ENCODE data around the gene ADAMTSL1.

ADAMTSL1 gene

DNA sequence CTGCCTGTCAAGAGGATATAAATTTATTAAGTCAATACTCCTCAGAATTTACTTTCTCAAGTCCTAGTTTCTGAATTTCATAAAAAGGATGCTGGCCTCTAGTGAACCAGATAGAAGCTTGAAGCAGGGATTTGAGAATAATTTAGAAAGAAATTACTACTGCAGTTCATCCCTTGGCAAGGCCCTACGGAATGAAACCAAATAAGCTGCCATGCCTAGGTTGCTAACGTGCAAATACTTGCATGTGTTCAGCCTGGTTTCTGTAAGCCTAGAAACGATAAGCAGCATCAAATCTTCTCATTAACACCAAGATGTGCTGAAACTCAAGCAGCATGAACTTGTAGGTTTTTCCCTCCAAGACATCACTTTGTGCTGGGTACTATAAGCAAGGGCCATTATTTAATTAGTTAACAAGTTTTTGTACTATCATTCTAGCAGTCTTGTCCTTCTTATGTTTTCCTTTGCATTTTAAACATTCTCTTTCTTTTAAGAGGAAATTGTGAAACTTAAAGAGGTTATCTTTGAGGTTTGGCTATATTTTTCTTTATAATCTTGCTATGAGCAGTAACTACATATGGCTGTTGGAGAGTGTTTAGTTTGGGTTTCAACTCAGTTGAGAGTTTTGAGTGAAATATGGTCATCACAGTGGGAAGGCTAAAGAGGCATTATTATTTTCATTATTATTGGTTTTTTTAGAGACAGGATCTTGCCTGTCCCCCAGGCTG is 71.8 kb downstream of the ADAMTSL1 start:
- no peak for DNase-seq (ENCODE audit: extremely low read depth in 1 of 2, low read depth in 1 of 2)

DNA sequence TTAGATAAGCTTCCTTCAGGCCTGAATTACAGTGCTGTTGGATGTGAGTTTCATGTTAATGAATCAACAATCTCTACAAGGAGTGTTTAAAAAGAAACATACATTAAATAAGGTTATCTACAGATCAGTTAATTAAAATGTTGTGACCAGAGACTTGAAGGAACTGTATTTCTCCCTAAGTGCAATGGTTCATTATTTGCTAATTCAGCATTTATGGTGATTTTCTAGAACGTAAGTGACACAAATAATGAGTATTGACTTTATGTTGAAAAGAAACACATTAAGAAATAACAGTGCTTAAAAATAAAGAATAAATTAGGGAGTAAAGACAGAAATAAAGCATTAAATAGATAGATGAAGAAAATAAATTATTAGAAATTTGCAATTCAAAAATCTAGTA is 74.5 kb downstream of the ADAMTSL1 start:
- DNase-seq (ENCODE audit: extremely low read depth in 1 of 2, low read depth in 1 of 2), result no peak

DNA sequence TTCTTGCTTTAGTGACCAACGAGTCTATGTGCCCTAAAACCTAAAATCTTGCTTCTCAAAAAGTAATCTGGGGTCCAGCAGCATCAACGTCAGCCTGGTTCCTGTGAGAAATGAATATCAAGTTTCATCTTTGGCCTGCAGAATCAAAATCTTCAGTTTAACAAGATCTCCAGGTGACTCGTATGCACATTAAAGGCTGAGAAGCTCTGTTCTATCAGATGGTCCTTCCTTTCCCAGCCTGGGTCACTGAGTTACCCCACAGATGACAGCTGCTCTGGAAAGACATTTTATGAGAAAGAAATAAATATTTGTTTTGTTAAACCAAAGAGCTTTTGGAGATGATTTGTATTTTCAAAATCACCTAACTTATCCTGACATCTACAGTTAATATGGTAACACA is 75.8 kb downstream of the ADAMTSL1 start:
- no peak for DNase-seq (ENCODE audit: extremely low read depth in 1 of 2, low read depth in 1 of 2)

DNA sequence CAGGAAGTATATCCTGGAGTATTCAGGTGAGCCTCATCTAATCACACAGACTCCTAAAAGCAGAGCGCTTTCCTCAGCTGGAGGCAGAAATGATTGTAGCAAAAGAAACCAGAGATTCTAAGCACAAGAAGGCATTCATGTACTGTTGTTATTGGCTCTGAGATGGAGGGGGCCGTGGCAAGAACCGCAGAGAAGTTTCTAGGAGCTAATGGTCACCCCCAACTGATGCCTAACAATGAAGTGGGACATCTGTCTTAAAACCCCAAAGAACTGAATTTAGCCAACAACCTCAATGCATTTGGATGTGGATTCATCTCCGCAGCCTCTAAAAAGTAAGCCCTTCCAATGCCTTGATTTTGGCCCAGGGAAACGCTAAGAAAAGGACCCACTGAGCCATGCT is 76.3 kb downstream of the ADAMTSL1 start:
- no peak for DNase-seq (ENCODE audit: extremely low read depth in 1 of 2, low read depth in 1 of 2)

DNA sequence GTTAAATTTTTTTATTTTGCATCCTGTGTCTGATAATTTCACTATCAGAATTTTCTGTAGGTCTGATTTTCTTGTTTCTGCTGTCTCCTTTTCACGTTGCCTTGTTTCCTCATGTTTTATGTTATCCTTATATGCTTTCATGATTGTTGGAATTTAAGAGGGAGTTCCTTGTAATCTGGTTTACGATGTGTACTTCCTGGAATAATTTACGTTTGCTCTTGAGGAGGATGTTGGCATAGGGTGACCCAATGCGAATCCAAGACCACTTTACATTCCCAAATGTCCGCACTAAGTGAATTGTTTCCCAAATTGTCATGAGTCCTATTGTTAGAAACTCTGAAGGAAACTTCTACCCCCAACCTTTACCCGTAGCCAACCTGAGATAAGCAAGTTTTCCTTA is 80.3 kb downstream of the ADAMTSL1 start:
- no peak for DNase-seq (ENCODE audit: extremely low read depth in 1 of 2, low read depth in 1 of 2)

DNA sequence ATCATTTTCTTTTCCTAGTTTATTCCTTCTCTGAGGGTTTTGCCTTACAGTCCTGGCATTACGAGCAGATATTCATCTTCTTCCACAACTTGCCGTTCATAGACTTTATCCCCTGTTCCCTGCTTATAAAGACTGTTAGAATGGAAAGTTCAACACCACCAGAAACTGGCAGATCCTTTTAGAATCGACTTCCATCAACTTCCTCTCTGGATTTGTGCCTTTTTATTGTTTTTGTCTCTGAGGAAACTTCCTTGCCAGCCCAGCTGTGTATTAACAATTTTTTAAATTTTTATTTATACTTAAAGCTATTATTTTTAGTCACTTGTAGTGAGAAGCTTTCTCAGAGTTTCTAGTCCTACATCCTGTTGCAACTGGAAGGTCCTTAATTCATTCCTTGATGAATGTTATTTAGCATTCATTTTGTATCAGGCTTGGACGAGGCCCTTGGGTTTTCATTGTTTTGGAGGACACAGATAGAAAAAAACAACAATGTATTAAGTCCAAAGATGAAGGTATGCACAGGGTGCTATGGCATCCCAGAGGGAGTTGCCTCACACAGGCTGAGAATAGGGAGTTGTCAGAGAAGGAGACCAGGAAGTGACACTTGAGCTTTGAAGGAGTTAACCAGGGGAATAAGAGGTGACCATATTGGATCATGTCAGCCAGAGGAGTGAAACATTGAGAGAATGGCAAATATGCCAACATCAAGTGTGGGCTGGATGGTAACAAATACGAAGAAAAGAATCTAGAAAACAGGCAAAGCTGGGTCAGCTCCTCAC is 81.3 kb downstream of the ADAMTSL1 start:
- DNase-seq (ENCODE audit: extremely low read depth in 1 of 2, low read depth in 1 of 2), result no peak

DNA sequence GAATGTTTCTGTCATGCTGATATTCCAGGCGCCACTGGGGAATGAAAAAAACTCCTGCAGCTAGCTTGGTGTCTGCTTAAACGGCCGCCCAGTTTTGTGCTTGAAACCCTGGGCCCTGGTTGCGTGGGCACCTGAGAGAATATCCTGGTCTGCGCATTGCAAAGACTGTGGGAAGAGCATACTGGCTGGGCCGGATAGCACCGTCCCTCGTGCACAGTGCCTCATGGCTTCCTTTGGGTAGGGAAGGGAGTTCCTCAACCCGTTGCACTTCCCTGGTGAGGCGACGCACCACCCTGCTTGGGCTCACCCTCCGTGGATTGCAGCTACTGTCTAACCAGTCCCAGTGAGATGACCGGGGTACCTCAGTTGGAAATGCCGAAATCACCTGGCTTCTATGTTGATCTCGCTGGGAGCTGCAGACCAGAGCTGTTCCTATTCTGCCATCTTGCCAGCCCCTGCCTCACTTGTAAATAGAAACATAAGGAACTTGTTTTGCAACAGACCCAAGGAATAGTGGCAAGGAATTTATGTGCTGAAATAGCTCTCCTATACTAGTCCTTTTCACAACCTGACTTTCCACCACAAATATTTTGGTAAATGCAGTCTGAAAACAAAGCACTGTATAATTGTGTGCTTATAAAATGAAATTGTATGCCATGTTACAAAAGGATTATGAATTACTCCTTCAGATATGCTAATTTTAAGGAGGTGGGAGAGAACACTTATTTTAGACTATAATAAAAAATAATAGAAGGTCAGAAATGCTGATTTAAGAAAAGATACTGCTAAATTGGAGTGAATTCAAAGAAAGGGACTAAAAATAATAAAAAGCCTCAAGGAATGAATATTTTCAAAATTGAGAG is 90.3 kb downstream of the ADAMTSL1 start:
- no peak for DNase-seq (ENCODE audit: extremely low read depth in 1 of 2, low read depth in 1 of 2)

DNA sequence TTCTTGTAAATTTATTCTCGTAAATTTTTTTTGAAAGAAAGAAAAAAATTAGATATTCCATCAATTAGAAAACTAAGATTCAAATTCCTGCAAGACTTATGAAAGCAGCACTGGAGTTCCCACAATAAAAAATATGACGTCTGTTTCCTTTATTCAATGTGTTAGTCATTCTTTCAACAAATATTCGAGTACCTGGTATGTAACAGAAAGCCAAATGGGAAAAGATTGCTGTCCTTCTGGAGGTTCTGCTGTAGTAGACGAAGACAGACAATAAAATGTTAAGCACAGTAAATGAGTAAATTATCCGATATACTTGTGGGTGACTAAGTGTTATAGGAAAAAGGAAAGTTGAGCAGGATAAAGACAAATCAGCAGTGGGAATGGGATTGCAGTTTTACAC is 92.2 kb downstream of the ADAMTSL1 start:
- no peak for DNase-seq (ENCODE audit: extremely low read depth in 1 of 2, low read depth in 1 of 2)

DNA sequence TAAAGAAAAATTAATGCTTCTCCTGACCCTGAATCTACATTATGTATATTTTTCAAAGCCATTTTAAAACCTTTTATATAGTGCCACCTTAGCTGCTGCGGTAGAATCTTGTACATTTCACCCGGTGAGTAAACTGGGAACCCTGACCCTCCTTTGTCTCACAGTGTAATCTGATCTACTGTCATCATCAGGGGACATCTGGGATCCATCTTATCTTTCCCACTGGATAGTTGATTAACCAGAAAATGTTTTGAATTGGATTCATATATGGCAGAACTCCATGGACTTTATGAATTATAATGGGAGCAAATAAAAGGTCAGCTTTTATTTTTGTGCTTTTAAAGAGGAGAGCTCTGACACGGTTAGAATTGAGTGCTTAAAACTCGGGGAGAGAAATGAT is 95.0 kb downstream of the ADAMTSL1 start:
- DNase-seq (ENCODE audit: extremely low read depth in 1 of 2, low read depth in 1 of 2), result no peak

DNA sequence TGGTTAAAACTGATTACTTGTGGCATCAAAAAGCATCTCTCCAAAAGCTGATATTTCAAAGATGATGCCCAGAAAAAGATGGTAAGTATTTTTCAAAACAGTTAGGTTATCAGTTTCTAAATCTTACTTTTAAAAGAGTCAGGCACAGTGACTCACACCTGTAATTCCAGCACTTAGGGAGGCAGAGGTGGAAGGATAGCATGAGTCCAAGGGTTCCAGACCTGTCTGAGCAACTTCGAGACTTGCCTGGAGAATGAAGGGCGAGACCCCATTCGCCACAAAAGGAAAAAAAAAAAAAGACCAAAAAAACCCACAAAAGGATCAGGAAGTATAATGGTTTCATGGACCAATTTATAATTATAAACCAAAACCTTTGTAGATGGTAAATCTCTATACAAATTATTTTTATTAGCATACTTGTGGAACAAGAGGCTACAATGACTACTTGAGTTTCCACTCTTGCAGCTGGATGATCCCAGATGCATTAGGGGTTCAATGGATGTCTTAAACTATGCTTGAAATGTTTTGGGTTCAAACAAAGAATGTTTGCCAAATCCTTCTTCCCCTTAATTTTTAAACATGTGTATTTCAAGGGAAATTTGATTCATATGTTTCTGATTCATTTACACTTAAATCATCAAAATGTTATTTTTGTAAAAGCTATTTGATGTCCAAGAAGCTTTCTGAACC is 96.1 kb downstream of the ADAMTSL1 start:
- DNase-seq (ENCODE audit: extremely low read depth in 1 of 2, low read depth in 1 of 2), result no peak

DNA sequence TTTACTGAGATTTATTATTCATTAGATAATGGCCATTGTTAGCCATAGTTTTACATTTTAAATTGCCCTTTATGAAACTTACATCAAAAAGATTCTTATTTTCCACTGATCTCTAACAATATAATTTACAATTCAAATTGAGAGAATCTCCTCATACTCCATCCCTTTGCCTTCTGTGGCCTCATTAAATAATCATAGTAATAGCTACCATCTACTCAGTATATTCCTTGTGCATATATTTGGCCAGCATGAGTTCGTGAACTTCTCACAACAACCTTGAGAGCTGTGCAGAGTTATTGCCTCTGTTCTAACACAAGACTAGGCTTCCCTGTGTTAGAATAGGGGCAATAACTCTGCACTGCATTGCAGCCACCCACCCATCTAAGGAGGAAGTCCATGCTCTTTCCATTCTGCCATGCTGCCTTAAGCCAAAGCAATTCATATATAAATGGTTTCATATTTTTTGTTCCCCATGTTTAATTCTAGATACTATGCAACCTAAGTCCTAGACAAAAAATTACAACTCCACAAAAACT is 99.1 kb downstream of the ADAMTSL1 start:
- no peak for DNase-seq (ENCODE audit: extremely low read depth in 1 of 2, low read depth in 1 of 2)

DNA sequence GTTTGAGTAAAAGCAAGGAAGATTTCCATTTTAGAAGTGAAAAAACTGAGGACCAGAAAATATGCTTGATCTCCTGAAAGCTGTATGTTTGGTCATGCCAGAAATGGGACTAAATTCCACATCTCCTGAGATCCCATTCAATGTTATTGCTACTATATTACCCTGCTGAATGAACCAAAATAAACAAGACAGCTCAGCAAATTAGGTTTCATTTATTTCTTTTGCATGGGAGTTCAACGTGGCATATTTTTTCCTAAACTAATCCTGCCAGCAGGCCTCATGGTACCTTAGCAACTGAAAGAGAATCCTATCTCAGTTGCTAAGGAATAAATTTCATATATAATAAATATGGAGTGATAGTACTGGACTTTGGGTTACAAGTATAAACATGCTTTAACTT is 101.7 kb downstream of the ADAMTSL1 start:
- no peak for DNase-seq (ENCODE audit: extremely low read depth in 1 of 2, low read depth in 1 of 2)

DNA sequence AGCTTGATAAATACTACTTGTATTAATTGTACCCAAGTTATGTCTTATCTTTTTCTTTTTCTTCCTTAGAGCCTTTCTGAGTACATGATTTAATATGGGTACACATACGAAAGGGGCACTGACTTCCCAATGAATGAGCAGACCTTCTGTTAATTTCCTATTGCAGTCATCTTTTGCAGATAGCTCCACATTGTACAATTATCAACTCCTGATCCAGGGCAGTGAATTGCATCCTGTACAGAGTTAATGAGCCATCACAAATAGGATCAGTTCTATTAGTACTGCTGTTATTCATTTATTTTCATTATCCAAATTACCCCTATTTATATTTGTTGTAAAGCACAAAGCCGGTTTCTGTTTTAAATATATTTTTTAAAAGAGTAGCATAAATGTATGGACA is 105.6 kb downstream of the ADAMTSL1 start:
- DNase-seq (ENCODE audit: extremely low read depth in 1 of 2, low read depth in 1 of 2), result no peak

DNA sequence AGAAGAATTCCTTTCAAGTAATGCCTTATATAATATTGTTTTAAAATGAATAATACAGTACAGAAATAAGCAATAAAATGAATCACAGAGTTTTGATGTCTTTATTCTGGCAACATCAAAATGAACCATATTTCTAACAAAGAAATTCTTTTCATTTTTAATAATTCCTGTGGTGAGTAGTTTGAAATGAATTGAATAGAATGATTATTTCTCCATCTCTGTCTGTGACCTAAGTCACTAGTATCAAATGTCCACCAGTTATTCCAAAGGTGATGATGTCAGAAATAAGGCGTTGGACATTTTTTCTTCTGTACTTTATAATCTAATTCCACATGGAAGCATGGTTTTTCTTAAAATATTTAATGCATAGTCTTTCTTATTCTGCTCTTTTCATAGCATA is 106.2 kb downstream of the ADAMTSL1 start:
- no peak for DNase-seq (ENCODE audit: extremely low read depth in 1 of 2, low read depth in 1 of 2)

DNA sequence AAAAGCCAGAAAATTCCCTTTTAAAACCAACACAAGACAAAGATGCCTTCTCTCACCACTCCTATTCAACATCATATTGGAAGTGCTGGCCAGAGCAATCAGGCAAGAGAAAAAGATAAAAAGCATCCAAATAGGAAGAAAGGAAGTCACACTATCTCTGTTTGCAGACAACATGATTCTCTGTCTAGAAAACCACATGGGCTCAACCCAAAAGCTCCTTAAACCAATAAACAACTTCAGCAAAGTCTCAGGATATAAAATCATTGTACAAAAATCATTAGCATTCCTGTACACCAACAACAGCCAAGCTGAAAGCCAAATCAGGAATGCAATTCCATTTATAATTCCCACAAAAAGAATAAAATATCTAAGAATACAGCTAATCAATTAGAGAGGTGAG is 112.0 kb downstream of the ADAMTSL1 start:
- DNase-seq (ENCODE audit: extremely low read depth in 1 of 2, low read depth in 1 of 2), result no peak

DNA sequence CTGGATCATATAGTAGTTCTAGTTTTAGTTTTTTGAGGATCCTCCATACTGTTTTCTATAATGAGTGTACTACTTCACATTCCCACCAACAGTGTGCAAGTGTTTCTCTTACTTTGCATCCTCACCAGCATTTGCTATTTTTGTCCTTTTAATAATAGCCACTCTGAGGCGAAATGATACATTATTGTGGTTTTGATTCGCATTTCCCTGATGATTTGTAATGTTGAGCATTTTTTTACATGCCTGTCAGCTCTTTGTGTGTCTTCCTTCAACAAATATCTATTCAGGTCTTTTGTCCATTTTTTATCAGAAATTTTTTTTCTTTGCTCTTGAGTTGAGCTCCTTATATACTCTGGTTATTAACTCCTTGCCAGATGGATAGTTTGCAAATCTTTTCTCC is 114.0 kb downstream of the ADAMTSL1 start:
- DNase-seq (ENCODE audit: extremely low read depth in 1 of 2, low read depth in 1 of 2), result no peak

DNA sequence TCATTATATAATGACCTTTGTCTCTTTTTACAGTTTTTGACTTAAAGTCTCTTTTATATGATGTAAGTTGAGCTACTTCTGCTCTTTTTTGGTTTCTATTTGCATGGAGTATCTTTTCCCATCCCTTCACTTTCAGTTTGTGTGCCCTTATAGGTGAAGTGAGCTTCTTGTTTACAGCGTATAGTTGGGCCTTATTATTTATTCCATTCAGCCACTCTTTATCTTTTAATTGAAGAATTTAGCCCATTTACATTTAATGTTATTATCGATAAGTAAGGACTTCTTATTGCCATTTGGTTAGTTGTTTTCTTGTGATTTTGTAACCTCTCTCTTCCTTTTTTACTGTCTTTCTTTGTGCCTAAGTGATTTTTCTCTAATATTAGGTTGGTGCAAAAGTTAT is 117.3 kb downstream of the ADAMTSL1 start:
- no peak for DNase-seq (ENCODE audit: extremely low read depth in 1 of 2, low read depth in 1 of 2)

DNA sequence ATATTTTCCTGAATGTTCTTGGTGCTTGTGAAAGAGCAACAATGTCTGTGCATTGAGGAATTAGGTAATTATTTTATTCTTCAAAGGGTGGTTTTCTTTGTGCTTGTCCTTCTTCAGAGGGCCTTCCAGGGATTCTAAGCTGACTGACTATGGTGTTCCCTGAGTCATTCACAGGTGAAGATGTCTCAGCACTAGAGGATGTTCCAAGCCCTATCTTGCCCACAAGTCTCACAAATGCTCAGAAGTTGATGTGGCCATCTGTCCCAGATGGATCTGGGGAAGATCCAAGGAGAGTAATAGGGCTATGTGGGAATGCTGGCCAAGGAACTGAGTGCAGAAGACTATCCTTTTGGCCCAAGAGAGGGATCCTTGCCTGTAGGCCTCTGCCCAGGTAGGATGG is 120.9 kb downstream of the ADAMTSL1 start:
- DNase-seq (ENCODE audit: extremely low read depth in 1 of 2, low read depth in 1 of 2), result no peak

DNA sequence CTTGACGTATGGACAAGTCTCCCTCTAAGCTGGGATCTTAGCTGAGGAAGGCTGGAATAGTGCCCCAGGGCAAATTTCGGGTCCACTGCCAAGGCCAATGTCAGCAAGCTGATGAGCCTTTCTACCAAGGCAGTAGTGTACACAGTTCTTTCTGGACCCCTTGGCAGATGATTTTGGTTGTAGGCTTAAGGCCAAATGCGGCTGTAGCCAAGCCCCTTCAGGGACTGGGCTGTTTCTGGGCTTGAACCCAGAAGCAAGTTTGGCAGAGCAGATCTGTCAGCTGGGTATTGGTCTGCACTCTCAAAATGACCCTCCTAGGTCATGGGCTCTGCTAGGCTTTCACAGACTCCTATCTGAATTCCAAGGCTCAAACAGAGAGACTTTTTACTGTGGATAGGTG is 121.6 kb downstream of the ADAMTSL1 start:
- no peak for DNase-seq (ENCODE audit: extremely low read depth in 1 of 2, low read depth in 1 of 2)

DNA sequence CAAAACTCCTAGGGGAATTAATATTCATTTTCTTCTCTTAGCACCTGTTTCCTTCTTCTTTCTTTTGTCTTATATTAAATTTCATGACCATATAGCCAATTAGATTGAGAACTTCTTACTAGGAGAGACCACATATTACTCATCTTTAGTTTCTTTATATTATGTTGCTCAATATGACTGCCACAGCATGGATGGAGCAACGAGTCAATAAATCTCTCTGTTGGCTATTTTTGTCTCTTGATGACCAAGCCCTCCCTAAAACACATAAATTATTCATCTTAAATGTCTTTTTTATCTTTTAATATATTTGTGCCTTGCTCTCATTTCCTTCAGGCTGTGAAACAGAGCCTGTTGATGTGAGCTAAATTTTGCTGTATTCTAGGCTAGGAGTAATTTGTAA is 123.0 kb downstream of the ADAMTSL1 start:
- DNase-seq (ENCODE audit: extremely low read depth in 1 of 2, low read depth in 1 of 2), result no peak

DNA sequence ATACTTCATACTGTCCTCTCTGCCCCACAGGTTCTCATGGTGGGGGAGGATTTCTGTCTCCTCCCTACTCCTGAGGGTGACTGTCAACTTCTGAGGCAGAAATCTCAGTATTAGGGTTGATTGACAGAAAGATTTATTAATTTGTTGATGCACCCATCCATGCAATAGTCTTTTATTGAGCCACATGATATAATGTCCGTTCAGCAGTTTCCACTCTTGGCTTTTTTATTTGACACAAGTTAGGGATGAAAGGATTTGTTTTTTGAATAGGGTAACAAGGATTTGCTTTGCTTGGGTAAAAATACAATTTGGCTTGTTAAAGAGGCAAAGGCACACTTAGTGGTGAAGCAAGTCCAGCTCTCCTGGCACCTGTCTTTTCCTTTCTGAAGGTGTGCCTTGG is 125.0 kb downstream of the ADAMTSL1 start:
- no peak for DNase-seq (ENCODE audit: extremely low read depth in 1 of 2, low read depth in 1 of 2)
